ENCODE measurements around the gene GAS2L2. TPM values are rescaled to one million over a fixed set of nuclear protein-coding genes. Genes with fewer than 3 reads are reported as not detected.

Gene GAS2L2
- total RNA-seq, 1 donor from 2014 or later = not detected

DNA sequence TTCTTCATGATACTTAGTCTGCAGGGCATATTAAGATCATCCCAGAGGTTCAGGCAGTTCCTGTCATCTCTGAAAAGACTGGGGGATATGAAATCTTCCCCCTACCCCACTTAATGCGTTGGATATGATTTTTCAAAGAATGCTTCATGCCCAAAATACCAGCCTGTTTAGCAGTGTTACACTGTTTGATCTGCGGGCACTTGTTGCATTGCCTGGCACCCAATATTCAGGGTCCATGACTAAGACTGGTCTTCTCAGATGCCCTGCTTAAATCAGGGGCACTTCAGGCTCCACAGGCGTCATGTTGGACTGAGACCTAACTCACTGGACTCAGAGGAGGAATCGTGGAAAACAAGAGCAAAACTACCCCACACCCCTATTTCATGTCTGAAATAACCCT, 28.0 kb downstream of the GAS2L2 start:
- TF ChIP-seq, protein P1, sequence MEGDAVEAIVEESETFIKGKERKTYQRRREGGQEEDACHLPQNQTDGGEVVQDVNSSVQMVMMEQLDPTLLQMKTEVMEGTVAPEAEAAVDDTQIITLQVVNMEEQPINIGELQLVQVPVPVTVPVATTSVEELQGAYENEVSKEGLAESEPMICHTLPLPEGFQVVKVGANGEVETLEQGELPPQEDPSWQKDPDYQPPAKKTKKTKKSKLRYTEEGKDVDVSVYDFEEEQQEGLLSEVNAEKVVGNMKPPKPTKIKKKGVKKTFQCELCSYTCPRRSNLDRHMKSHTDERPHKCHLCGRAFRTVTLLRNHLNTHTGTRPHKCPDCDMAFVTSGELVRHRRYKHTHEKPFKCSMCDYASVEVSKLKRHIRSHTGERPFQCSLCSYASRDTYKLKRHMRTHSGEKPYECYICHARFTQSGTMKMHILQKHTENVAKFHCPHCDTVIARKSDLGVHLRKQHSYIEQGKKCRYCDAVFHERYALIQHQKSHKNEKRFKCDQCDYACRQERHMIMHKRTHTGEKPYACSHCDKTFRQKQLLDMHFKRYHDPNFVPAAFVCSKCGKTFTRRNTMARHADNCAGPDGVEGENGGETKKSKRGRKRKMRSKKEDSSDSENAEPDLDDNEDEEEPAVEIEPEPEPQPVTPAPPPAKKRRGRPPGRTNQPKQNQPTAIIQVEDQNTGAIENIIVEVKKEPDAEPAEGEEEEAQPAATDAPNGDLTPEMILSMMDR (IDR thresholded peaks at IDR 0.05; ENCODE audit: insufficient read depth, low read length, severe bottlenecking) = no peak
- FAIRE-seq = no peak
- Histone ChIP-seq H3K4me3 (ENCODE audit: low read depth, low read length) (no peak overlapping the region), H3K36me3 (ENCODE audit: control insufficient read depth, insufficient read depth, low read length) (peaks cover 4% of the 10 kb centered on the region), H3K27me3 (ENCODE audit: control insufficient read depth, insufficient read depth, low read length) (no peaks in the 10 kb centered on the region)
- DNase-seq (ENCODE audit: low read depth) = no peak

DNA sequence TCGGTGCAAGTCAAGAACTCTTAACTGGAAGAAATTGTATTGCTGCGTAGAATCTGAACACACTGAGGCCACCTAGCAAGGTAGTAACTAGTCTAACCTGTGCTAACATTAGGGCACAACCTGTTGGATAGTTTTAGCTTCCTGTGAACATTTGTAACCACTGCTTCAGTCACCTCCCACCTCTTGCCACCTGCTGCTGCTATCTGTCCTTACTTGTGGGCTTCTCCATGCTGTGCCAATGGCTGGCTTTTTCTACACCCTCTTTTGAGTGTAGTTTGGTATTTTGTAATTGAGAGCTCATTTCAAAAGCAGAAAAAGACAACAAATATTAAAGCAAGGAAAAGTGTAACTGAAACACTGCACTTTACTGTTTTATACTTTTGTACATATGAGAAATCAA, 29.3 kb downstream of the GAS2L2 start:
- Histone ChIP-seq H3K27me3 (ENCODE audit: control insufficient read depth, insufficient read depth, low read length) (no peaks in the 10 kb centered on the region), H3K4me3 (ENCODE audit: low read depth, low read length) (no peak overlapping the region), H3K36me3 (ENCODE audit: control insufficient read depth, insufficient read depth, low read length) (peaks cover 4% of the 10 kb centered on the region)
- FAIRE-seq (no peak), DNase-seq (ENCODE audit: low read depth) (no peak)
- TF ChIP-seq, protein P1 (IDR thresholded peaks at IDR 0.05; ENCODE audit: insufficient read depth, low read length, severe bottlenecking) = no peak

DNA sequence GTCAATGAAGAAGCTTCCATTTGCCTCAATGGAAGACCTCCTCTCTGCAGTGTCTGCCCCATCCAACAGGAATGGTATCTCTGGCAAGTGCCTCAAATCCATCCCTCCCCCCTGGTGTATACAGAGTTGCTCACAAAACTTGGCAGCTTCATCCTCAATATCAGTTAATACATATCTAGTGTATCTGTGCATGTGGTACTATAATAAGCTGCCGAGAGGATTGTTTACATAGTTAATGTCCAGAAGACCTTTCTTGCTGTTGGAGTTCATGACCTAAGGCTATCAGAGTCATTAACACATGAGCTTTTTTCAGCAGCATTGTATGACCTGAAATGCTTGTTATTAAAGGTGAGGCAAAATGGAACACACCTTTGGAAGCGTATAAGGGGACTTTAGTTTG, 35.6 kb downstream of the GAS2L2 start:
- H3K36me3 ChIP-seq (ENCODE audit: control insufficient read depth, insufficient read depth, low read length) = peaks cover 5% of the 10 kb centered on the region
- TF ChIP-seq, protein P1 (IDR thresholded peaks at IDR 0.05; ENCODE audit: insufficient read depth, low read length, severe bottlenecking) = no peak
- no peak for DNase-seq (ENCODE audit: low read depth)

DNA sequence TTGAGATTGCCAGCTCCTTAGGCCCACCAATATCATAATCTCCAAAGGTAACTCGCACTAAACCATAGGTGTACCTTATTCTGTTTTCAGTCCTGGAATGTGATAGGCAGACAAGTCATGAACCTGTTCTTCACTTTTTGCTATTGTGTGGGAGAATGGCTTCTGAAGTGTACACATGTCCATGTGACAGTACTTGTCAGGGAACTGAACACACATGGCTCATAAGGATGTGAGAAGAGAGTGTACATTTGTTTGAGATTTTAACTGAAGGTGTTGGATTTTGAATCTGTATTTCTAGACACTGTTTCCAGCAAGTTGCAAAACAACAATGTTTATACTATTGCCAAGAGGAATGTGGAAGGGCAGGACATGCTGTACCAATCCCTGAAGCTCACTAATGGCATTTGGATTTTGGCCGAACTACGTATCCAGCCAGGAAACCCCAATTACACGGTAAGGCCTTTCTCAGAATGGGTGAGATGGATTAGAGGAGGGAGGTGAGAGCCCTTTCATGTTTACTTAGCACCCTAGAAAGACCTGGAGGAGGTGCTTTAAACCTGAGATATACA, 36.1 kb downstream of the GAS2L2 start:
- H3K4me3 ChIP-seq (ENCODE audit: low read depth, low read length) = no peak overlapping the region
- TF ChIP-seq, protein P1 (IDR thresholded peaks at IDR 0.05; ENCODE audit: insufficient read depth, low read length, severe bottlenecking) = no peak
- H3K27me3 ChIP-seq (ENCODE audit: control insufficient read depth, insufficient read depth, low read length) = no peaks in the 10 kb centered on the region
- FAIRE-seq = no peak
- no peak for DNase-seq (ENCODE audit: low read depth)
- H3K36me3 ChIP-seq (ENCODE audit: control insufficient read depth, insufficient read depth, low read length) = peaks cover 5% of the 10 kb centered on the region

More for the DNA sequence above, 35.6 kb downstream of the GAS2L2 start:
- no peak for FAIRE-seq
- no peaks in the 10 kb centered on the region for H3K27me3 ChIP-seq (ENCODE audit: control insufficient read depth, insufficient read depth, low read length)
- H3K4me3 ChIP-seq (ENCODE audit: low read depth, low read length) = no peak overlapping the region

DNA sequence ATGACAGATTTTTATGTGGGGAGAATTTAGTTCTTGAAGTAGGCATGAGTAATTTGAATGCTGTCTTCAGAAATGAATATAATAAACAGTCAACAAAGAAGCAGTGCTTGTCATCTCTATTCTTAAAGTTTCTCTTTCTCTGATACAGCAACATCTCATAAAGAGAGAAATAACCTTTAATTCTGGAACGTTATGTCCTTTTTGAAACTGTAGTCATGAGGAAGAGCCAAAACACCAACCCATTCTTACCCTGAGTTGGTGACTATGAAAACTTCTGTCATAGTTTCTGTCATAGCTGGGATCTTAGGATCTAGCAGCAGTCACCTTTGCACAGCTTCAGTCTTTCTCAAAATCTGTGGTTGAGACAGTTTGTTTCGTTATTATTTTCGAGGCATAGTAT, 36.9 kb downstream of the GAS2L2 start:
- no peak for FAIRE-seq

More for the DNA sequence above, 36.9 kb downstream of the GAS2L2 start:
- Histone ChIP-seq H3K27me3 (ENCODE audit: control insufficient read depth, insufficient read depth, low read length) (no peaks in the 10 kb centered on the region), H3K4me3 (ENCODE audit: low read depth, low read length) (no peak overlapping the region), H3K36me3 (ENCODE audit: control insufficient read depth, insufficient read depth, low read length) (peaks cover 6% of the 10 kb centered on the region)
- DNase-seq (ENCODE audit: low read depth) = no peak
- TF ChIP-seq, protein P1 (IDR thresholded peaks at IDR 0.05; ENCODE audit: insufficient read depth, low read length, severe bottlenecking) = no peak

Measured in bronchial epithelial cell (primary cell).